ENCODE data around the gene FIZ1. TPM values are rescaled to one million over a fixed set of nuclear protein-coding genes. Genes with fewer than 3 reads are reported as not detected.

Gene FIZ1
- total RNA-seq, 1 experiment from 2014 or later: 21.5 TPM

GRCh38 chr19:55635334-55635717, 36.0 kb upstream of the FIZ1 start:
- peaks cover 2% of the 10 kb centered on the region; the same call in 1 of the 2 replicates for H3K27me3 Mint-ChIP-seq (ENCODE audit: low read depth)
- Histone ChIP-seq H2BK5ac (ENCODE audit: insufficient read length, low read length) (no peak overlapping the region), H3K56ac (ENCODE audit: insufficient read length, low read depth, low read length) (no peak overlapping the region), H2BK120ac (ENCODE audit: low read depth, low read length, poor library complexity, severe bottlenecking) (no peak overlapping the region), H2AK5ac (ENCODE audit: insufficient read length, low read length) (no peak overlapping the region), H3K18ac (ENCODE audit: insufficient read length, low read depth, low read length) (peak overlapping the region; percentile 15), H4K5ac (ENCODE audit: insufficient read length, low read depth, low read length) (no peak overlapping the region), H3K4me1 (ENCODE audit: insufficient read depth, low read length) (0 out of 2 replicates have a peak, but pooled peaks cover 2% of the 10 kb centered on the region), H3K79me1 (ENCODE audit: insufficient read depth, low read depth, low read length, poor library complexity, severe bottlenecking) (peaks cover 6% of the 10 kb centered on the region), H3K23me2 (ENCODE audit: insufficient read length, low read depth, low read length, poor library complexity, severe bottlenecking) (peaks cover 7% of the 10 kb centered on the region), H3K14ac (ENCODE audit: insufficient read depth, low read length) (peak overlapping the region; percentile 69), H3K9me3 (ENCODE audit: control insufficient read depth, low read depth, low read length) (no peaks in the 10 kb centered on the region), H3K27me3 (ENCODE audit: insufficient read depth, low read length) (no peaks in the 10 kb centered on the region), H4K8ac (replicated peaks; ENCODE audit: insufficient read length, low read depth, low read length) (no peak overlapping the region), H3T11ph (ENCODE audit: low read length) (no peak overlapping the region), H3K4ac (ENCODE audit: low read depth, low read length) (no peak overlapping the region), H3K79me2 (ENCODE audit: insufficient read depth, low read length) (peaks cover 10% of the 10 kb centered on the region; the same call in 1 of the 2 replicates), H3K27ac (ENCODE audit: insufficient read length, low read depth, low read length) (no peak overlapping the region), H3K4me2 (ENCODE audit: insufficient read depth, insufficient read length, low read length) (peak overlapping the region; percentile 85), H2AFZ (ENCODE audit: low read length) (no peak overlapping the region), H3K9ac (ENCODE audit: extremely low read depth, insufficient read length, low read length) (peak overlapping the region; percentile 94), H4K20me1 (ENCODE audit: control insufficient read depth, insufficient read depth, insufficient read length) (no peaks in the 10 kb centered on the region), H3K23ac (ENCODE audit: insufficient read length, low read depth, low read length) (no peak overlapping the region), H2BK12ac (ENCODE audit: insufficient read length, low read depth, low read length) (no peak overlapping the region), H2BK20ac (ENCODE audit: low read depth, low read length, poor library complexity, severe bottlenecking) (no peak overlapping the region), H4K91ac (ENCODE audit: insufficient read length, low read depth, low read length) (no peak overlapping the region), H2BK15ac (ENCODE audit: low read depth, low read length) (no peak overlapping the region)
- H3K9me3 Mint-ChIP-seq: no peaks in the 10 kb centered on the region; a peak in 1 of 5 replicates
- WGBS (ENCODE audit: extremely low coverage, insufficient read length, low lambda C conversion rate): no CpG with 5 or more reads among the region's 9 CpGs
- H3K27ac Mint-ChIP-seq: peak overlapping the region; percentile 98 to 100 (median 99)
- peaks cover 10 to 15% (median 14%) of the 10 kb centered on the region in 3 experiments for H3K36me3 Mint-ChIP-seq (ENCODE audit: insufficient read depth in 1 of 3, low read depth in 3 of 3)
- H3K4me1 Mint-ChIP-seq: peaks cover 20 to 34% of the 10 kb centered on the region in 2 experiments
- no peak for DNase-seq
- TF ChIP-seq, protein P1, sequence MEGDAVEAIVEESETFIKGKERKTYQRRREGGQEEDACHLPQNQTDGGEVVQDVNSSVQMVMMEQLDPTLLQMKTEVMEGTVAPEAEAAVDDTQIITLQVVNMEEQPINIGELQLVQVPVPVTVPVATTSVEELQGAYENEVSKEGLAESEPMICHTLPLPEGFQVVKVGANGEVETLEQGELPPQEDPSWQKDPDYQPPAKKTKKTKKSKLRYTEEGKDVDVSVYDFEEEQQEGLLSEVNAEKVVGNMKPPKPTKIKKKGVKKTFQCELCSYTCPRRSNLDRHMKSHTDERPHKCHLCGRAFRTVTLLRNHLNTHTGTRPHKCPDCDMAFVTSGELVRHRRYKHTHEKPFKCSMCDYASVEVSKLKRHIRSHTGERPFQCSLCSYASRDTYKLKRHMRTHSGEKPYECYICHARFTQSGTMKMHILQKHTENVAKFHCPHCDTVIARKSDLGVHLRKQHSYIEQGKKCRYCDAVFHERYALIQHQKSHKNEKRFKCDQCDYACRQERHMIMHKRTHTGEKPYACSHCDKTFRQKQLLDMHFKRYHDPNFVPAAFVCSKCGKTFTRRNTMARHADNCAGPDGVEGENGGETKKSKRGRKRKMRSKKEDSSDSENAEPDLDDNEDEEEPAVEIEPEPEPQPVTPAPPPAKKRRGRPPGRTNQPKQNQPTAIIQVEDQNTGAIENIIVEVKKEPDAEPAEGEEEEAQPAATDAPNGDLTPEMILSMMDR (conservative IDR thresholded peaks at IDR 0.05): no peak
- peak overlapping the region; percentile 100 for H3K4me3 Mint-ChIP-seq
